OCI-LY7 (cell line): Measurements from ENCODE around the gene XRCC5.

Experiments
- EZH2phosphoT487 ChIP-seq: fragments of 200-600 bp; sonication (generic); IDR thresholded peaks from 2 replicates; pipeline ENCODE4 v1.6.1; 2018; ENCODE audit warnings: low read depth, borderline replicate concordance, mild to moderate bottlenecking, mixed run types, antibody characterized with exemption, low read length, moderate library complexity, mixed read lengths
- TF ChIP-seq, protein P1 (sequence below): fragments of 200-600 bp; sonication (generic); conservative IDR thresholded peaks from 2 replicates; pipeline ENCODE4 v1.5.1; 2014; ENCODE audit warnings: mild to moderate bottlenecking, antibody characterized with exemption, low read length, moderate library complexity, mixed read lengths

DNA sequence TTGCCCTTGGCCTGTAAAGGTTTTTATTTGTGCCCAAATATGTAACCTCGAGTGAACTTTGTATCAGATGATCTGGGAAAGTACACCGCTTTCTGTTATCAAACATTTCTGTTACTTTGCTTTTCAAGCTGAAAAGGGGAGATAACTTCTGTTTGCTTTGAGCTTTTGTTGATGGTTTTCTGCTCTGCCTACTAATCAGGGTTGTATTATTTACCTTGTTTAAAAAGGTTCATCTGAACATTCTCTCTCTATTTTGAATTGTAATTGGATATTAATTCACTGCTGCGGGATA lies 79.4 kb downstream of the XRCC5 start:
- TF ChIP-seq, protein P1, sequence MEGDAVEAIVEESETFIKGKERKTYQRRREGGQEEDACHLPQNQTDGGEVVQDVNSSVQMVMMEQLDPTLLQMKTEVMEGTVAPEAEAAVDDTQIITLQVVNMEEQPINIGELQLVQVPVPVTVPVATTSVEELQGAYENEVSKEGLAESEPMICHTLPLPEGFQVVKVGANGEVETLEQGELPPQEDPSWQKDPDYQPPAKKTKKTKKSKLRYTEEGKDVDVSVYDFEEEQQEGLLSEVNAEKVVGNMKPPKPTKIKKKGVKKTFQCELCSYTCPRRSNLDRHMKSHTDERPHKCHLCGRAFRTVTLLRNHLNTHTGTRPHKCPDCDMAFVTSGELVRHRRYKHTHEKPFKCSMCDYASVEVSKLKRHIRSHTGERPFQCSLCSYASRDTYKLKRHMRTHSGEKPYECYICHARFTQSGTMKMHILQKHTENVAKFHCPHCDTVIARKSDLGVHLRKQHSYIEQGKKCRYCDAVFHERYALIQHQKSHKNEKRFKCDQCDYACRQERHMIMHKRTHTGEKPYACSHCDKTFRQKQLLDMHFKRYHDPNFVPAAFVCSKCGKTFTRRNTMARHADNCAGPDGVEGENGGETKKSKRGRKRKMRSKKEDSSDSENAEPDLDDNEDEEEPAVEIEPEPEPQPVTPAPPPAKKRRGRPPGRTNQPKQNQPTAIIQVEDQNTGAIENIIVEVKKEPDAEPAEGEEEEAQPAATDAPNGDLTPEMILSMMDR, result no peak
- no peak for TF ChIP-seq EZH2phosphoT487
